ENCODE data around the gene PASK. TPM values are rescaled to one million over a fixed set of nuclear protein-coding genes. Genes with fewer than 3 reads are reported as not detected.

The PASK gene
- total and polyA plus RNA-seq, 2 experiments from 2014 or later = 0.56 to 2.1 TPM

DNA sequence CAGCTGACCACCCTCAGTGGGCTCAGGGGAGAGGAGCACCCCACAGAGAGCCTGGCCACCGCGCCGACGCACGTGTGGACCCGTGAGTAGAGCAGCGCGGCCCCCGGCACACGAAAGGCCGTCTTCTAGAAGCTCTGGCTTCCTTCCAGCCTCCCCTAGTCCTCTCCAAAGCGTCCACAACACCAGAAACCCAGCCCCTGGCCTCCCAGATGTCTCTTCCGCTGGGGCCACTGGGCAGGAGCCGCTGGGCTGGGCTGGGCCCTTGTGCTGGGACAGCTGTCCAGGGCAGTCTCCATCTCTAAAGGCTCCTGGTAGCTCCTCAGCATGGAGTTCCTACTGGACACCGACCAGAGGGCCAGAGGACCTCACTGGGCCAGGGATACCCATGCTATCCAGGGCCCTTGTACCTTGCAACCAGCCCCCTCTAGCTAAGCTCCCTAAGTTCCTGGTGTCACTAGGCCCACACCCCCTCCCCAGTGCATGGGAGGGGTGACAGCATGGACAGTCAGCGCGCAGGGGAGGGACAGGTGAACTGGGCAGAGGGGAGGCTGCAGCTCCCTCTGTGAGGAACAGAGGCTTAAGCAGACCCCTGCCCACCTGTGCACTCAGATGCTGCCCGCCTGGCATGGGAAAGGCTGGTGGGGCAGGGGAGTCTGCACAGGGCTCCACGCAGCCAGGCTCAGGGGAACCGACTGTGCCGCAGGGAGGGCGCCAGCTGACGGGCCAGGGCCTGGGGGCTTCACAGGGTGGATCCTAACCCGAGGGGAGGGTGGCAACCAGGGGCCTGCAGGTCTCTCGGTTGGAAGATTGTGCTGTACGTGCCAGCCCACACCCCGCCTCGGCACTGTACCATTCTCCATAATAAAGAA is 80.1 kb downstream of the PASK start:
- Histone ChIP-seq H3K4me3 (no peak overlapping the region), H3K27me3 (replicated peaks; ENCODE audit: insufficient read depth) (no peaks in the 10 kb centered on the region), H3K79me2 (ENCODE audit: insufficient read depth) (no peaks in the 10 kb centered on the region), H3K36me3 (ENCODE audit: low read depth) (no peaks in the 10 kb centered on the region; the same call in 1 of the 2 replicates), H3K4me1 (ENCODE audit: insufficient read depth) (no peaks in the 10 kb centered on the region), H2AFZ (no peak overlapping the region), H3K9ac (no peak overlapping the region), H3K4me2 (ENCODE audit: unreplicated experiment) (no peak overlapping the region), H3K9me3 (ENCODE audit: low read depth) (no peaks in the 10 kb centered on the region), H3F3A (ENCODE audit: insufficient read depth) (no peaks in the 10 kb centered on the region), H3K27ac (no peak overlapping the region), H4K20me1 (ENCODE audit: insufficient read depth) (no peaks in the 10 kb centered on the region), H3K9me2 (ENCODE audit: insufficient read depth) (no peaks in the 10 kb centered on the region)
- DNase-seq = no peak
- in situ Hi-C loops (cut with MboI) = no loop called here
- WGBS, 2 experiments (ENCODE audit: low coverage in 1 of 2, low lambda C conversion rate in 2 of 2, missing lambda C conversion rate in 2 of 2) = 93 to 95% methylated on average over 27 to 28 of the region's 28 CpGs
- TF ChIP-seq EZH2phosphoT487 (IDR thresholded peaks at IDR 0.05; ENCODE audit: insufficient read depth, low read depth) (no peak), EZH2 (IDR thresholded peaks at IDR 0.05; ENCODE audit: insufficient read depth, poor library complexity, severe bottlenecking) (no peak)

DNA sequence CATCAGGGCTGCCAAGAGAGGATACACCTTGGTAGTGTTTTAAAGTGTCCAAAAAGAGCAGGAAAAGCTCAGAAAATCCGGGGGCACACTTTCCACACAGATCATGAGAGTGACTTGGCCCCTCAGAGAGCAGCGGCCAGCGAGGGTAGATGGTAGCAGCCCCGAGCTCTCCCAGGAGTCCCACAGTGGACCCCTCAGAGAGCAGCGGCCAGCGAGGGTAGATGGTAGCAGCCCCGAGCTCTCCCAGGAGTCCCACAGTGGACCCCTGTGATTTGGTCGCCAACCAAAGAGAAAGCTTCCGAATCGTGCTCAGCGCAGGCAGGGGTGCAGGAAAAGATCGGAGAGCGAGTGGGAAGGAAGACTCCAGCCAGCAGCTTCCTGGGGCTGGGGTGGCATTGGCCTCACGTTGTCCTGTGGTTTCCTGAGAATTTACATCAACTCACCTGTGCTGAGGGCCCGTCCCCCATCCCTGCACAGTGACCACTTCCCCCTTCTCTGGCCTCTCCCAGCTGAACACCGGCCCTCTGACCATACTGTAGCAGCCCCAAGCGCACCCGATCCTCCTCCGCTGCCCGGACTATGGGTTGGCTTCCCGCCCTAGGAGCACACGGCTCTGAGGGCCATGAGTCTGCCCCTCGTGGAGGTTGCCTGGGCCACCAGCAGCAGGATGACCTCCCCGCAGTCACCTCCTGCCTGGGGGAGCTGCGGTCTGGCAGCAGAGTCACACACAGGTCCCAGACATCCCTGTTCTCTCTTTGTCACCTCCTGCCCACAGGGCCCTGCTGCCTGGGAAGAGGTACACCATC is 80.9 kb downstream of the PASK start:
- in situ Hi-C loops (cut with MboI) = no loop called here
- WGBS, 2 experiments (ENCODE audit: low coverage in 1 of 2, low lambda C conversion rate in 2 of 2, missing lambda C conversion rate in 2 of 2) = 80 to 81% methylated on average over 25 of the region's 25 CpGs

DNA sequence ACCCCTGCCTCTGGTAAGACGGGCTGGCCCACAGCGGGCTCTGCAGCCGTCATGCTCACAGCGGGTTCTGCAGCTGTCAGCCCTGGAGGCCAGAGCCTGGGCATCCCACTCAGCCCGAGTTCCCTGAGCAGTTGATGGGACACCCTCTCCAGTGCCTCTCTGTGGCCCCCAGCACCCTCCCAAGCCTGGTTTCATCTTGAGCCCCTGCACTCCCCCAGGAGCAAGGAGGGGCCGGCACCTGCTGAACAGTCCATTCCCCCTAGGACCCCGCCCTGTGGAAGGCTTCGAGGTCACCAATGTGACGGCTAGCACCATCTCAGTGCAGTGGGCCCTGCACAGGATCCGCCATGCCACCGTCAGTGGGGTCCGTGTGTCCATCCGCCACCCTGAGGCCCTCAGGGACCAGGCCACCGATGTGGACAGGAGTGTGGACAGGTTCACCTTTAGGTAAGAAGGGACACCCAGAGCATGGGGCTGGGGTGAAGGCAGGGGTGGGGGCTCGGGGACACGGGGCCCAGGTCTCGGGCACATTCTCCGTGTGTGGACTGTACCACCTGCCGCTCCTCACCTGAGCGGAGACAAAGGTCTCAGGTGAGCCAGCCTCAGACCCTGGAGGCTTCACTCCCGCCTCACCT is 81.7 kb downstream of the PASK start:
- Histone ChIP-seq H3K9me3 (ENCODE audit: low read depth) (no peaks in the 10 kb centered on the region), H3K4me2 (ENCODE audit: unreplicated experiment) (no peak overlapping the region), H3K79me2 (ENCODE audit: insufficient read depth) (no peaks in the 10 kb centered on the region), H2AFZ (no peak overlapping the region), H3K36me3 (ENCODE audit: low read depth) (no peaks in the 10 kb centered on the region), H3K4me3 (no peak overlapping the region), H3F3A (ENCODE audit: insufficient read depth) (no peaks in the 10 kb centered on the region), H3K27ac (no peak overlapping the region), H3K27me3 (replicated peaks; ENCODE audit: insufficient read depth) (no peaks in the 10 kb centered on the region), H3K4me1 (ENCODE audit: insufficient read depth) (no peaks in the 10 kb centered on the region), H4K20me1 (ENCODE audit: insufficient read depth) (no peaks in the 10 kb centered on the region), H3K9me2 (ENCODE audit: insufficient read depth) (no peaks in the 10 kb centered on the region), H3K9ac (no peak overlapping the region)
- in situ Hi-C loops (cut with MboI) = no loop called here
- TF ChIP-seq EZH2phosphoT487 (IDR thresholded peaks at IDR 0.05; ENCODE audit: insufficient read depth, low read depth) (no peak), EZH2 (IDR thresholded peaks at IDR 0.05; ENCODE audit: insufficient read depth, poor library complexity, severe bottlenecking) (no peak)
- no peak for DNase-seq
- WGBS, 2 experiments (ENCODE audit: low coverage in 1 of 2, low lambda C conversion rate in 2 of 2, missing lambda C conversion rate in 2 of 2) = 90 to 96% methylated on average over 15 to 21 of the region's 21 CpGs

More for the DNA sequence above, 80.9 kb downstream of the PASK start:
- Histone ChIP-seq H3K9ac (no peak overlapping the region), H3K36me3 (ENCODE audit: low read depth) (no peaks in the 10 kb centered on the region), H3K9me2 (ENCODE audit: insufficient read depth) (no peaks in the 10 kb centered on the region), H3K9me3 (ENCODE audit: low read depth) (no peaks in the 10 kb centered on the region), H4K20me1 (ENCODE audit: insufficient read depth) (no peaks in the 10 kb centered on the region), H3K79me2 (ENCODE audit: insufficient read depth) (no peaks in the 10 kb centered on the region), H2AFZ (no peak overlapping the region), H3F3A (ENCODE audit: insufficient read depth) (no peaks in the 10 kb centered on the region), H3K4me2 (ENCODE audit: unreplicated experiment) (no peak overlapping the region), H3K4me1 (ENCODE audit: insufficient read depth) (no peaks in the 10 kb centered on the region), H3K27ac (no peak overlapping the region), H3K4me3 (no peak overlapping the region), H3K27me3 (replicated peaks; ENCODE audit: insufficient read depth) (no peaks in the 10 kb centered on the region)
- no peak for TF ChIP-seq EZH2 (IDR thresholded peaks at IDR 0.05; ENCODE audit: insufficient read depth, poor library complexity, severe bottlenecking)
- TF ChIP-seq EZH2phosphoT487 (IDR thresholded peaks at IDR 0.05; ENCODE audit: insufficient read depth, low read depth) = no peak
- DNase-seq = no peak

DNA sequence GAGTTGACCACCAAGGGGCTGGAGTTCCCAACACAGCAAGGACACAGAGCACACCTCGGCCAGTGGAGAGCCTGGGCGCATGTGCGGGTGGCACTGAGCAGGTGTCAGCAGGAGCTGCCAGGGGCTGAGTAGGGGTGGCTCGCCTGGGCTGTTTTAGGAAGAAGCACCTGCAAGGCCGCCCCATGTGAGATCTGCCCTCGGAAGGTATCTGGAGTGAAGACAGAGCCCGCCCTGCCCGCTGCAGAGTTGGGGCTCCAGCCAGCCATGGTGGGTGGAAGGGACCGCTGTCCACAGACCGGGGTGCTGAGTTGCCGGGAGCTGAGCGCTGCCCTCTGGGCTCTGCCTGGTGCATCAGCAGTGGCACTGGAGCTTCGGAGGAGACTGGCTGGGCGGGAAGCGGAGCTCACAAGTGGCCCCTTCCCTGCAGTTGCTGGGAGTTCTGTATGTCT is 82.4 kb downstream of the PASK start:
- Histone ChIP-seq H3K4me3 (no peak overlapping the region), H2AFZ (no peak overlapping the region), H3K9ac (no peak overlapping the region), H3K9me3 (ENCODE audit: low read depth) (no peaks in the 10 kb centered on the region), H3K9me2 (ENCODE audit: insufficient read depth) (no peaks in the 10 kb centered on the region), H3K27me3 (replicated peaks; ENCODE audit: insufficient read depth) (no peaks in the 10 kb centered on the region), H3F3A (ENCODE audit: insufficient read depth) (no peaks in the 10 kb centered on the region), H3K36me3 (ENCODE audit: low read depth) (no peaks in the 10 kb centered on the region), H3K4me1 (ENCODE audit: insufficient read depth) (no peaks in the 10 kb centered on the region), H3K4me2 (ENCODE audit: unreplicated experiment) (no peak overlapping the region), H4K20me1 (ENCODE audit: insufficient read depth) (no peaks in the 10 kb centered on the region), H3K27ac (no peak overlapping the region), H3K79me2 (ENCODE audit: insufficient read depth) (no peaks in the 10 kb centered on the region)
- peak; percentile 25 for DNase-seq
- in situ Hi-C loops (cut with MboI) = no loop called here
- TF ChIP-seq EZH2phosphoT487 (IDR thresholded peaks at IDR 0.05; ENCODE audit: insufficient read depth, low read depth) (no peak), EZH2 (IDR thresholded peaks at IDR 0.05; ENCODE audit: insufficient read depth, poor library complexity, severe bottlenecking) (no peak)
- WGBS, 2 experiments (ENCODE audit: low coverage in 1 of 2, low lambda C conversion rate in 2 of 2, missing lambda C conversion rate in 2 of 2) = 88 to 91% methylated on average over 14 of the region's 15 CpGs
